ENCODE measurements around the gene NFAM1.
A peak's percentile ranks its signal among the peaks of the same experiment; 100 is the strongest.

NFAM1 gene

GRCh38 chr22:42340829-42341383 is 91.3 kb downstream of the NFAM1 start:
- no peak for DNase-seq
- peaks cover 68 to 74% of the 10 kb centered on the region in 2 donors for H3K27me3 Mint-ChIP-seq
- H3K4me1 Mint-ChIP-seq, result peaks cover 5 to 14% of the 10 kb centered on the region in 2 donors
- H3K4me3 Mint-ChIP-seq, result peak overlapping the region; percentile 1 to 23
- H3K36me3 Mint-ChIP-seq, result no peaks in the 10 kb centered on the region
- ATAC-seq (replicated peaks), result no peak
- H3K9me3 Mint-ChIP-seq, result no peaks in the 10 kb centered on the region
- H3K27ac Mint-ChIP-seq, result no peak overlapping the region

GRCh38 chr22:42340150-42340549 is 92.1 kb downstream of the NFAM1 start:
- Mint-ChIP-seq H3K4me3 (no peak overlapping the region), H3K27me3 (peaks cover 69 to 73% of the 10 kb centered on the region in 2 donors), H3K9me3 (no peaks in the 10 kb centered on the region), H3K36me3 (no peaks in the 10 kb centered on the region), H3K4me1 (peaks cover 5 to 14% of the 10 kb centered on the region in 2 donors), H3K27ac (no peak overlapping the region)
- ATAC-seq (replicated peaks), result no peak
- no peak for DNase-seq

GRCh38 chr22:42338479-42338878 is 93.7 kb downstream of the NFAM1 start:
- no peak overlapping the region for H3K27ac Mint-ChIP-seq
- DNase-seq, result no peak
- no peak overlapping the region for H3K4me3 Mint-ChIP-seq
- H3K4me1 Mint-ChIP-seq, result peaks cover 5 to 14% of the 10 kb centered on the region in 2 donors
- no peak for ATAC-seq (replicated peaks)
- H3K36me3 Mint-ChIP-seq, result no peaks in the 10 kb centered on the region
- peaks cover 67 to 72% of the 10 kb centered on the region in 2 donors for H3K27me3 Mint-ChIP-seq
- H3K9me3 Mint-ChIP-seq, result no peaks in the 10 kb centered on the region

- DNase-seq, result no peak
- H3K36me3 Mint-ChIP-seq, result no peaks in the 10 kb centered on the region
- no peak overlapping the region for H3K27ac Mint-ChIP-seq
- H3K27me3 Mint-ChIP-seq, result peaks cover 58 to 68% of the 10 kb centered on the region in 2 donors
- no peaks in the 10 kb centered on the region for H3K9me3 Mint-ChIP-seq
- H3K4me3 Mint-ChIP-seq, result no peak overlapping the region
- ATAC-seq (replicated peaks), result no peak
- H3K4me1 Mint-ChIP-seq, result peaks cover 3 to 6% of the 10 kb centered on the region in 2 donors
Observed at GRCh38 chr22:42337356-42337755, 94.8 kb downstream of the NFAM1 start.

- H3K36me3 Mint-ChIP-seq, result no peaks in the 10 kb centered on the region
- H3K27me3 Mint-ChIP-seq, result peaks cover 57 to 68% of the 10 kb centered on the region in 2 donors
- peaks cover 3 to 6% of the 10 kb centered on the region in 2 donors for H3K4me1 Mint-ChIP-seq
- ATAC-seq (replicated peaks) (no peak), DNase-seq (no peak)
- H3K9me3 Mint-ChIP-seq, result no peaks in the 10 kb centered on the region
- H3K27ac Mint-ChIP-seq, result peak overlapping the region; percentile 9
- H3K4me3 Mint-ChIP-seq, result no peak overlapping the region
Observed at GRCh38 chr22:42336527-42337227, 95.5 kb downstream of the NFAM1 start.

GRCh38 chr22:42335839-42336378 is 96.3 kb downstream of the NFAM1 start:
- DNase-seq (no peak), ATAC-seq (replicated peaks) (no peak)
- no peak overlapping the region for H3K4me3 Mint-ChIP-seq
- no peak overlapping the region for H3K27ac Mint-ChIP-seq
- H3K36me3 Mint-ChIP-seq, result no peaks in the 10 kb centered on the region
- H3K9me3 Mint-ChIP-seq, result no peaks in the 10 kb centered on the region
- H3K27me3 Mint-ChIP-seq, result peaks cover 57 to 68% of the 10 kb centered on the region in 2 donors
- H3K4me1 Mint-ChIP-seq, result peaks cover 0 to 2% of the 10 kb centered on the region in 2 donors

GRCh38 chr22:42334875-42335512 is 97.2 kb downstream of the NFAM1 start:
- ATAC-seq (replicated peaks) (no peak), DNase-seq (no peak)
- no peak overlapping the region for H3K27ac Mint-ChIP-seq
- H3K4me1 Mint-ChIP-seq, result no peaks in the 10 kb centered on the region
- no peak overlapping the region for H3K4me3 Mint-ChIP-seq
- H3K36me3 Mint-ChIP-seq, result no peaks in the 10 kb centered on the region
- H3K27me3 Mint-ChIP-seq, result peaks cover 52 to 60% of the 10 kb centered on the region in 2 donors
- H3K9me3 Mint-ChIP-seq, result no peaks in the 10 kb centered on the region

- no peaks in the 10 kb centered on the region for H3K9me3 Mint-ChIP-seq
- no peak overlapping the region for H3K4me3 Mint-ChIP-seq
- peaks cover 51 to 57% of the 10 kb centered on the region in 2 donors for H3K27me3 Mint-ChIP-seq
- no peaks in the 10 kb centered on the region for H3K36me3 Mint-ChIP-seq
- H3K4me1 Mint-ChIP-seq, result no peaks in the 10 kb centered on the region
- H3K27ac Mint-ChIP-seq, result no peak overlapping the region
- no peak for DNase-seq
- no peak for ATAC-seq (replicated peaks)
Observed at GRCh38 chr22:42333544-42333943, 98.7 kb downstream of the NFAM1 start.

- no peak overlapping the region for H3K4me3 Mint-ChIP-seq
- H3K27me3 Mint-ChIP-seq, result peaks cover 52 to 54% of the 10 kb centered on the region in 2 donors
- H3K27ac Mint-ChIP-seq, result no peak overlapping the region
- DNase-seq, result no peak
- H3K36me3 Mint-ChIP-seq, result no peaks in the 10 kb centered on the region
- H3K9me3 Mint-ChIP-seq, result no peaks in the 10 kb centered on the region
- H3K4me1 Mint-ChIP-seq, result peaks cover 0 to 4% of the 10 kb centered on the region in 2 donors
- ATAC-seq (replicated peaks), result no peak
Observed at GRCh38 chr22:42332089-42332488, 100.1 kb downstream of the NFAM1 start.

- peak in 1 of 2 donors; percentile 86 for ATAC-seq (replicated peaks)
- H3K36me3 Mint-ChIP-seq, result no peaks in the 10 kb centered on the region
- H3K9me3 Mint-ChIP-seq, result no peaks in the 10 kb centered on the region
- H3K27me3 Mint-ChIP-seq, result peaks cover 53 to 56% of the 10 kb centered on the region in 2 donors
- peak; percentile 18 for DNase-seq
- H3K4me3 Mint-ChIP-seq, result no peak overlapping the region
- H3K27ac Mint-ChIP-seq, result no peak overlapping the region
- H3K4me1 Mint-ChIP-seq, result peaks cover 0 to 4% of the 10 kb centered on the region in 2 donors
Observed at GRCh38 chr22:42331014-42331413, 101.2 kb downstream of the NFAM1 start.

All from stimulated activated naive B cell treated with anti-CD40 and anti-IgM and Interleukin-4, amounts not matched to agents 10 μg/mL and 1 μg/mL and 100 μg/mL, for 72 hours (primary cell).